GM12878 (cell line): ENCODE results near the gene THSD4. TPM values are rescaled to one million over a fixed set of nuclear protein-coding genes. Genes with fewer than 3 reads are reported as not detected.

Source experiments
- ATAC-seq: fragments of 200-7000 bp; cut with Tn5 transposase; 3 replicates; pipeline ENCODE4 v1.9.1; 2020; ENCODE audit warnings: mild to moderate bottlenecking, moderate library complexity
- BruUV-seq: library from RNA; stranded (reverse); fragments of 400-500 nt; replicated peaks from 2 replicates; lab custom pipeline; 2021; lab: Mats Ljungman, UMichigan
- CTCF ChIA-PET: fragments of 300-600 bp; sonication (Branson Sonifier 250); formaldehyde crosslinking; extraction: SDS; loops from one replicate; lab custom pipeline; 2021; ENCODE audit warnings: inconsistent platforms; lab: Yijun Ruan, JAX
- POLR2A ChIA-PET: fragments of 350-600 bp; formaldehyde crosslinking; extraction: SDS; loops from one replicate; lab custom pipeline; 2021; ENCODE audit warnings: inconsistent platforms; lab: Charles Lee
- RAD21 ChIA-PET: fragments of 300-600 bp; sonication (Branson Sonifier 250); formaldehyde crosslinking; loops from one replicate; lab custom pipeline; 2023; ENCODE audit warnings: antibody characterized with exemption; ENCODE audit not compliant: unreplicated experiment; lab: Charles Lee
- SMC1A ChIA-PET: fragments of 300-600 bp; sonication (Branson Sonifier 250); formaldehyde crosslinking; loops from one replicate; lab custom pipeline; 2023; ENCODE audit not compliant: unreplicated experiment, uncharacterized antibody; lab: Charles Lee
- DNase-seq: peaks from one replicate; pipeline ENCODE4 v3.0.0-alpha.2; 2011; ENCODE audit warnings: low read depth, low spot score
- FAIRE-seq: peaks from 3 replicates; lab custom pipeline; 2011; peaks lifted over from hg19 to GRCh38; lab: Jason Lieb, UNC
- H2AFZ ChIP-seq: 2 replicates; pipeline ENCODE4 v1.6.0; 2011; ENCODE audit warnings: low read depth, low read length, control low read depth; ENCODE audit not compliant: control insufficient read depth
- H3K27ac ChIP-seq: 2 replicates; pipeline ENCODE4 v1.5.1; 2011; ENCODE audit warnings: control low read depth; ENCODE audit not compliant: control insufficient read depth, insufficient read depth
- H3K27me3 ChIP-seq, 2 experiments: replicated peaks in 1 of 2; 2 replicates each; pipeline versions ENCODE4 v1.6.0 to v1.6.1; 2011; ENCODE audit warnings: low read length in 1 of 2; ENCODE audit not compliant: control insufficient read depth in 2 of 2, insufficient read depth in 2 of 2
- H3K36me3 ChIP-seq, 2 experiments: 2 replicates each; pipeline ENCODE4 v1.5.1; 2011; ENCODE audit warnings: low read length in 1 of 2; ENCODE audit not compliant: control insufficient read depth in 2 of 2, insufficient read depth in 2 of 2
- H3K4me1 ChIP-seq: 2 replicates; pipeline ENCODE4 v1.6.1; 2011; ENCODE audit warnings: mild to moderate bottlenecking, low read length, moderate library complexity, mixed read lengths; ENCODE audit not compliant: control insufficient read depth, insufficient read depth
- H3K4me2 ChIP-seq: 2 replicates; pipeline ENCODE4 v1.6.0; 2011; ENCODE audit warnings: control low read depth; ENCODE audit not compliant: control insufficient read depth, insufficient read depth
- H3K4me3 ChIP-seq: fragments of 200-600 bp; sonication (generic); 2 replicates; pipeline ENCODE4 v1.5.1; 2016
- H3K79me2 ChIP-seq: 2 replicates; pipeline ENCODE4 v1.6.0; 2011; ENCODE audit warnings: low read length; ENCODE audit not compliant: control insufficient read depth, insufficient read depth
- H3K9ac ChIP-seq: 2 replicates; pipeline ENCODE4 v1.8.0; 2011; ENCODE audit warnings: low read length, control low read depth, mixed read lengths; ENCODE audit not compliant: control insufficient read depth, insufficient read depth
- H3K9me3 ChIP-seq: replicated peaks from 3 replicates; pipeline ENCODE4 v1.5.1; 2011; ENCODE audit warnings: mild to moderate bottlenecking, low read length; ENCODE audit not compliant: control insufficient read depth, insufficient read depth
- H4K20me1 ChIP-seq: 2 replicates; pipeline ENCODE4 v1.6.0; 2011; ENCODE audit not compliant: control insufficient read depth, insufficient read depth
- EZH2 ChIP-seq: IDR thresholded peaks from 2 replicates; pipeline ENCODE4 v1.6.1; 2012; ENCODE audit warnings: low read depth, mild to moderate bottlenecking, control low read depth, inconsistent platforms, low read length, borderline replicate concordance; ENCODE audit not compliant: control insufficient read depth
- MLLT1 ChIP-seq: fragments of 450-650 bp; IDR thresholded peaks from 2 replicates; pipeline ENCODE4 v1.6.1; 2016; ENCODE audit warnings: mild to moderate bottlenecking
- NR2C2 ChIP-seq: IDR thresholded peaks from 2 replicates; pipeline ENCODE4 v1.6.1; 2011; ENCODE audit warnings: borderline replicate concordance, low read depth; ENCODE audit not compliant: control insufficient read depth, insufficient read length
- PML ChIP-seq: IDR thresholded peaks from 2 replicates; pipeline ENCODE4 v1.6.1; 2012; ENCODE audit warnings: low read length, inconsistent platforms
- STAT1 ChIP-seq: fragments of 450-650 bp; conservative IDR thresholded peaks from 2 replicates; pipeline ENCODE4 v1.6.1; 2014; ENCODE audit warnings: antibody characterized with exemption, mild to moderate bottlenecking
- TCF12 ChIP-seq: IDR thresholded peaks from 2 replicates; pipeline ENCODE4 v1.6.1; 2011; ENCODE audit warnings: low read depth, mild to moderate bottlenecking, low read length
- USF2 ChIP-seq: IDR thresholded peaks from 2 replicates; pipeline ENCODE4 v1.6.1; 2011; ENCODE audit warnings: low read depth, low read length, improper control_type of control experiment, borderline replicate concordance
- ZNF274 ChIP-seq: IDR thresholded peaks from one replicate; pipeline ENCODE4 v1.8.0; 2011; ENCODE audit not compliant: insufficient read length, insufficient read depth
- ZNF622 ChIP-seq: fragments of 450-650 bp; IDR thresholded peaks from 2 replicates; pipeline ENCODE4 v1.6.1; 2017; ENCODE audit warnings: mild to moderate bottlenecking, inconsistent platforms
- ZZZ3 ChIP-seq: IDR thresholded peaks from 2 replicates; pipeline ENCODE4 v1.6.1; 2011; ENCODE audit warnings: low read depth; ENCODE audit not compliant: control insufficient read depth, insufficient read length
- WGBS: methylation state at CpG from one replicate; pipeline ENCODE4 v1.1.6; 2016; ENCODE audit warnings: low lambda C conversion rate; ENCODE audit not compliant: insufficient replicate concordance, insufficient coverage; ENCODE audit errors: missing lambda C conversion rate; 5-methylcytosine and 5-hydroxymethylcytosine counted together
- in situ Hi-C: fragments of 300-500 bp; cut with MboI; formaldehyde crosslinking; loops from 9 replicates; pipeline ENCODE4 v1.14.3; 2018; ENCODE audit warnings: mixed read lengths
- intact Hi-C: fragments of 100-400 bp; cut with micrococcal nuclease; formaldehyde crosslinking; loops from one replicate; pipeline ENCODE4 v1.14.2; 2022; ENCODE audit not compliant: unreplicated experiment
- polyA plus RNA-seq, 11 experiments: library from polyadenylated mRNA; depleted of rRNA in 4 of 11; unstranded in 6 of 11; stranded (reverse) in 5 of 11; fragments of >200 nt; fragmentation: Nextera tagmentation in 4 of 11; fragmentation: Illumina TruSeq in 1 of 11; extraction: Ambion mirVana in 4 of 11; extraction: Trizol in 1 of 11; gene quantifications; 1 replicate in 1 of 11; 2 replicates in 10 of 11; pipeline versions ENCODE4 v1.2.1 to v1.2.3, GENCODE V29; 2011 to 2016; ENCODE audit warnings: inconsistent platforms in 2 of 11, missing spikeins in 2 of 11, low read depth in 1 of 11
- total RNA-seq, 4 experiments: library from RNA; depleted of rRNA in 3 of 4; stranded (reverse); fragments of >200 nt in 3 of 4; fragmentation: Illumina TruSeq in 1 of 4; extraction: Trizol in 1 of 4; gene quantifications; 2 replicates each; pipeline versions ENCODE4 v1.2.1 to v1.2.3, GENCODE V29; 2013 to 2021

The THSD4 gene
- total and polyA plus RNA-seq, 10 of the 15 experiments (the other 5 are each of a cell fraction or from before 2014, with no cell fraction given) = 0.04 to 0.13 (median 0.05) TPM; not detected in 7

GRCh38 chr15:71646767-71647486 lies 531.7 kb downstream of the THSD4 start (continued):
- TF ChIP-seq PML = no peak
- TF ChIP-seq, all 136 proteins: peak for 0

- POLR2A ChIA-PET = no interaction called here
- Histone ChIP-seq H3K9ac (no peak overlapping the region), H3K4me2 (no peak overlapping the region), H3K27ac (no peak overlapping the region), H3K36me3 (no peaks in the 10 kb centered on the region)
- FAIRE-seq = no peak
- no peak for ATAC-seq
- TF ChIP-seq ZNF274 (no peak), MLLT1 (no peak), USF2 (no peak), ZZZ3 (no peak), NR2C2 (no peak), STAT1 (no peak), ZNF622 (no peak), EZH2 (no peak), TCF12 (no peak)
- TF ChIP-seq, all 136 proteins: peak for 0
- no peaks in the 10 kb centered on the region for H3K9me3 ChIP-seq
- ChIA-PET RAD21 (no interaction called here), CTCF (no interaction called here), SMC1A (no interaction called here)
- no peaks in the 10 kb centered on the region for H4K20me1 ChIP-seq
- no peak overlapping the region for H3K4me3 ChIP-seq
- no peaks in the 10 kb centered on the region; a peak in 1 of 4 replicates for H3K27me3 ChIP-seq
- no TSS peak for BruUV-seq
- no peaks in the 10 kb centered on the region for H3K79me2 ChIP-seq
- no peak for DNase-seq
- no peak overlapping the region for H2AFZ ChIP-seq
- no peaks in the 10 kb centered on the region for H3K4me1 ChIP-seq
- in situ Hi-C loops = no loop called here
- 57% methylated on average over 4 of the region's 4 CpGs for WGBS
- intact Hi-C loops = no loop called here
Observed at GRCh38 chr15:71647487-71647808, 532.2 kb downstream of the THSD4 start.
